Medulla oblongata (tissue), 1 donor: ENCODE measurements around the gene PIGN.
"Not testable (repeated sequence)": the region's sequence is repeated elsewhere in the genome, so short reads cannot be mapped to it uniquely, and the experiment has no call there.

Experiments used
- DNase-seq: peaks from one replicate; pipeline ENCODE4 v3.0.0-alpha.2; 2015; ENCODE audit errors: extremely low spot score

PIGN gene

GRCh38 chr18:62066102-62066818 is 120.6 kb downstream of the PIGN start:
- no peak for DNase-seq

- no peak for DNase-seq
These were observed 122.5 kb downstream of the PIGN start for GRCh38 chr18:62064361-62064760.

- DNase-seq = no peak
These were observed 124.9 kb downstream of the PIGN start for GRCh38 chr18:62061821-62062478.

- DNase-seq = no peak
These were observed 126.0 kb downstream of the PIGN start for GRCh38 chr18:62060820-62061219.

- no peak for DNase-seq
These were observed 131.8 kb downstream of the PIGN start for GRCh38 chr18:62054929-62055498.

- no peak for DNase-seq
These were observed 138.6 kb downstream of the PIGN start for GRCh38 chr18:62048279-62048678.

GRCh38 chr18:62045316-62045715 is 141.5 kb downstream of the PIGN start:
- DNase-seq = no peak

GRCh38 chr18:62044490-62045000 is 142.3 kb downstream of the PIGN start:
- no peak for DNase-seq

- DNase-seq = no peak
These were observed 148.7 kb downstream of the PIGN start for GRCh38 chr18:62037989-62038778.

- no peak for DNase-seq
These were observed 149.7 kb downstream of the PIGN start for GRCh38 chr18:62037012-62037742.

- not testable (repeated sequence) for DNase-seq
These were observed 152.6 kb downstream of the PIGN start for GRCh38 chr18:62034286-62034685.

- DNase-seq = no peak
These were observed 153.1 kb downstream of the PIGN start for GRCh38 chr18:62033756-62034155.

GRCh38 chr18:62033207-62033606 is 153.6 kb downstream of the PIGN start:
- no peak for DNase-seq

GRCh38 chr18:62030091-62030985 is 156.5 kb downstream of the PIGN start:
- no peak for DNase-seq

GRCh38 chr18:62028715-62029114 is 158.1 kb downstream of the PIGN start:
- no peak for DNase-seq

- no peak for DNase-seq
These were observed 158.8 kb downstream of the PIGN start for GRCh38 chr18:62027914-62028520.

GRCh38 chr18:62026586-62026985 is 160.3 kb downstream of the PIGN start:
- DNase-seq = no peak

- DNase-seq = no peak
These were observed 161.9 kb downstream of the PIGN start for GRCh38 chr18:62024983-62025382.

GRCh38 chr18:62023536-62023935 is 163.3 kb downstream of the PIGN start:
- no peak for DNase-seq

- DNase-seq = no peak
These were observed 168.2 kb downstream of the PIGN start for GRCh38 chr18:62018759-62019041.
